Kidney (tissue), 14 donors: ENCODE results near the gene MLC1. TPM values are rescaled to one million over a fixed set of nuclear protein-coding genes. Genes with fewer than 3 reads are reported as not detected.

Source experiments
- DNase-seq, 5 donors: peaks; one replicate each; pipeline ENCODE4 v3.0.0-alpha.2; 2013 to 2020
- FAIRE-seq: peaks from 2 replicates; lab custom pipeline; 2012; peaks lifted over from hg19 to GRCh38; lab: Jason Lieb, UNC
- H3K27ac ChIP-seq, 2 donors: one replicate each; pipeline ENCODE4 v1.7.0; 2013; ENCODE audit warnings: low read depth in 2 of 2, low read length in 2 of 2, inconsistent platforms in 1 of 2
- H3K27me3 ChIP-seq: one replicate; pipeline ENCODE4 v1.7.1; 2013; ENCODE audit warnings: low read length, inconsistent platforms; ENCODE audit not compliant: control insufficient read depth, insufficient read depth
- H3K36me3 ChIP-seq, 3 donors: one replicate each; pipeline versions ENCODE4 v1.7.0 to v1.7.1; 2013; ENCODE audit warnings: low read length in 3 of 3, control low read depth in 1 of 3, inconsistent platforms in 1 of 3; ENCODE audit not compliant: insufficient read depth in 3 of 3, control insufficient read depth in 2 of 3
- H3K4me1 ChIP-seq, 3 donors: one replicate each; pipeline versions ENCODE4 v1.7.0 to v1.7.1; 2013; ENCODE audit warnings: low read length in 3 of 3, inconsistent platforms in 1 of 3, low read depth in 1 of 3; ENCODE audit not compliant: control insufficient read depth in 2 of 3, insufficient read depth in 2 of 3
- H3K4me3 ChIP-seq, 3 donors: one replicate each; pipeline versions ENCODE4 v1.7.0 to v1.8.1; 2013; ENCODE audit warnings: low read length in 3 of 3, control low read depth in 1 of 3, inconsistent platforms in 1 of 3
- H3K9ac ChIP-seq, 3 donors: one replicate each; pipeline versions ENCODE4 v1.7.0 to v1.7.1; 2013; ENCODE audit warnings: low read length in 3 of 3, control low read depth in 1 of 3, inconsistent platforms in 1 of 3
- H3K9me3 ChIP-seq, 3 donors: one replicate each; pipeline versions ENCODE4 v1.7.0 to v1.7.1; 2013; ENCODE audit warnings: low read length in 3 of 3, control low read depth in 1 of 3, inconsistent platforms in 1 of 3; ENCODE audit not compliant: control insufficient read depth in 2 of 3, insufficient read depth in 1 of 3
- CTCF ChIP-seq: IDR thresholded peaks from 3 replicates; pipeline ENCODE4 v1.5.1; 2012; ENCODE audit warnings: mild to moderate bottlenecking, moderate library complexity, borderline replicate concordance; ENCODE audit not compliant: insufficient read depth; ENCODE audit errors: extremely low read depth
- intact Hi-C: fragments of 100-400 bp; cut with DNase I; formaldehyde crosslinking; loops from one replicate; pipeline ENCODE4 v1.11.1; 2022
- polyA plus RNA-seq: library from polyadenylated mRNA; stranded (reverse); fragments of 350-450 nt; fragmentation: Illumina TruSeq; extraction: RNeasy Lipid Tissue Mini Kit (QIAGEN cat#74804); gene quantifications from one replicate; pipeline ENCODE4 v1.2.3, GENCODE V29; 2014; ENCODE audit warnings: low read depth, low replicate concordance; ENCODE audit not compliant: insufficient read depth
- total RNA-seq: library from RNA; stranded (reverse); fragmentation: NEBNext Ultra II Directional; extraction: Animal tissue kit (Norgen Biotek cat#: 25700); gene quantifications from one replicate; pipeline ENCODE4 v1.2.1, GENCODE V29; 2021
- donor health status: control.
- donor health status: control.
- donor health status: control.
- donor health status: control.
- donor health status: control.
- donor health status: DM: yes; HTN: yes; CAD: no.
- donor health status: Normal renal cell carcinoma (clear cell type).

MLC1 gene
- total and polyA plus RNA-seq, 2 donors from 2014 or later, result 0.28 TPM; not detected in 1

- Histone ChIP-seq H3K27me3 (no peaks in the 10 kb centered on the region), H3K27ac (no peak overlapping the region), H3K4me1 (peaks cover 0 to 2% (median 0%) of the 10 kb centered on the region in 3 donors), H3K36me3 (no peaks in the 10 kb centered on the region), H3K4me3 (no peak overlapping the region), H3K9ac (no peak overlapping the region), H3K9me3 (no peaks in the 10 kb centered on the region)
- TF ChIP-seq CTCF, result no peak
- FAIRE-seq (no peak), DNase-seq (no peak)
- intact Hi-C loops, result no loop called here
Observed at GRCh38 chr22:50104141-50104544, 18.9 kb upstream of the MLC1 start.

- H3K4me1 ChIP-seq, result peaks cover 0 to 2% (median 0%) of the 10 kb centered on the region in 3 donors
- FAIRE-seq (no peak), DNase-seq (no peak)
- no peaks in the 10 kb centered on the region for H3K36me3 ChIP-seq
- no peak overlapping the region for H3K9ac ChIP-seq
- H3K4me3 ChIP-seq, result no peak overlapping the region
- intact Hi-C loops, result no loop called here
- no peaks in the 10 kb centered on the region for H3K9me3 ChIP-seq
- no peak for TF ChIP-seq CTCF
- no peak overlapping the region for H3K27ac ChIP-seq
- no peaks in the 10 kb centered on the region for H3K27me3 ChIP-seq
Observed at GRCh38 chr22:50102946-50103345, 17.7 kb upstream of the MLC1 start.

GRCh38 chr22:50101870-50102565 lies 16.8 kb upstream of the MLC1 start:
- Histone ChIP-seq H3K9me3 (no peaks in the 10 kb centered on the region), H3K4me1 (peaks cover 0 to 2% (median 0%) of the 10 kb centered on the region in 3 donors), H3K9ac (no peak overlapping the region), H3K36me3 (no peaks in the 10 kb centered on the region), H3K27me3 (no peaks in the 10 kb centered on the region), H3K27ac (no peak overlapping the region), H3K4me3 (no peak overlapping the region)
- FAIRE-seq (no peak), DNase-seq (no peak)
- no peak for TF ChIP-seq CTCF
- intact Hi-C loops, result no loop called here
